Stomach (tissue), 4 donors: ENCODE data around the gene BRAF.

Source experiments
- POLR2AphosphoS5 ChIP-seq, 3 donors: sonication (generic); formaldehyde crosslinking; IDR thresholded peaks; one replicate each; pipeline ENCODE4 v1.6.1; 2016; ENCODE audit warnings: antibody characterized with exemption in 3 of 3
- TF ChIP-seq, protein P1 (sequence below), 7 experiments: fragments of 450-650 bp in 4 of 7; fragments of 200-600 bp in 3 of 7; sonication (generic) in 3 of 7; IDR thresholded peaks; one replicate each; pipeline ENCODE4 v1.5.1; 2016 to 2019; ENCODE audit warnings: antibody characterized with exemption in 7 of 7, control low read depth in 2 of 7, mild to moderate bottlenecking in 1 of 7

DNA sequence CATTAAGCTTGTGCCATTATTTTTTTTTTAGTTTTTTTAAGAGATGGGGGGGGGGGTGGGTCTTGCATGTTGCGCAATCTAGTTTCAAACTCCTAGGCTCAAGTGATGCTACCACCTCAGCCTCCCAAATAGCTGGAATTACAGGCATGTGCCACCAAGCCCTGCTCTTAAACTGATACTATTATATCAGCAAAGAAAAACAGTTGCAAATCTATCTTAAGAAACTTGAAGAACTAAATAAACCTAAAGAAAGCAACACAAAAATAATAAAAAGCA, 47.5 kb downstream of the BRAF start:
- no peak for TF ChIP-seq POLR2AphosphoS5 (IDR thresholded peaks at IDR 0.05)
- TF ChIP-seq, protein P1, sequence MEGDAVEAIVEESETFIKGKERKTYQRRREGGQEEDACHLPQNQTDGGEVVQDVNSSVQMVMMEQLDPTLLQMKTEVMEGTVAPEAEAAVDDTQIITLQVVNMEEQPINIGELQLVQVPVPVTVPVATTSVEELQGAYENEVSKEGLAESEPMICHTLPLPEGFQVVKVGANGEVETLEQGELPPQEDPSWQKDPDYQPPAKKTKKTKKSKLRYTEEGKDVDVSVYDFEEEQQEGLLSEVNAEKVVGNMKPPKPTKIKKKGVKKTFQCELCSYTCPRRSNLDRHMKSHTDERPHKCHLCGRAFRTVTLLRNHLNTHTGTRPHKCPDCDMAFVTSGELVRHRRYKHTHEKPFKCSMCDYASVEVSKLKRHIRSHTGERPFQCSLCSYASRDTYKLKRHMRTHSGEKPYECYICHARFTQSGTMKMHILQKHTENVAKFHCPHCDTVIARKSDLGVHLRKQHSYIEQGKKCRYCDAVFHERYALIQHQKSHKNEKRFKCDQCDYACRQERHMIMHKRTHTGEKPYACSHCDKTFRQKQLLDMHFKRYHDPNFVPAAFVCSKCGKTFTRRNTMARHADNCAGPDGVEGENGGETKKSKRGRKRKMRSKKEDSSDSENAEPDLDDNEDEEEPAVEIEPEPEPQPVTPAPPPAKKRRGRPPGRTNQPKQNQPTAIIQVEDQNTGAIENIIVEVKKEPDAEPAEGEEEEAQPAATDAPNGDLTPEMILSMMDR (IDR thresholded peaks at IDR 0.05) = no peak
